Stimulated activated CD4-positive, alpha-beta T cell treated with anti-CD3 and anti-CD28 coated beads, Interleukin-2, amount 100 ng/mL, for 4 hours (primary cell): Measurements from ENCODE around the gene DNAJB14.
"Not testable (repeated sequence)": the region's sequence is repeated elsewhere in the genome, so short reads cannot be mapped to it uniquely, and the experiment has no call there.

ENCODE experiments used
- DNase-seq: peaks from one replicate; pipeline ENCODE4 v3.0.0-alpha.2; 2020; ENCODE audit warnings: low read depth

Gene DNAJB14

GRCh38 chr4:99946356-99947189 is at the start of gene DNAJB14:
Gene DNAJB14 (minus strand): TSS chr4:99946618. CDS start chr4:99946571, 47 bp downstream.
- DNase-seq: peak; percentile 65

- no peak for DNase-seq
Measured at GRCh38 chr4:99991741-99992140, 45.3 kb upstream of the DNAJB14 start.

- no peak for DNase-seq
Measured at GRCh38 chr4:99987681-99988080, 41.3 kb upstream of the DNAJB14 start.

- no peak for DNase-seq
Measured at GRCh38 chr4:99986792-99987191, 40.4 kb upstream of the DNAJB14 start.

- no peak for DNase-seq
Measured at GRCh38 chr4:99983289-99983943, 37.0 kb upstream of the DNAJB14 start.

- DNase-seq: no peak
Measured at GRCh38 chr4:99979872-99980271, 33.5 kb upstream of the DNAJB14 start.

GRCh38 chr4:99971453-99972111 is 25.2 kb upstream of the DNAJB14 start:
- DNase-seq: no peak

- DNase-seq: no peak
Measured at GRCh38 chr4:99968330-99968729, 21.9 kb upstream of the DNAJB14 start.

GRCh38 chr4:99966692-99967091 is 20.3 kb upstream of the DNAJB14 start:
- no peak for DNase-seq

- no peak for DNase-seq
Measured at GRCh38 chr4:99965674-99966350, 19.4 kb upstream of the DNAJB14 start.

GRCh38 chr4:99965173-99965572 is 18.8 kb upstream of the DNAJB14 start:
- DNase-seq: no peak

GRCh38 chr4:99961711-99962110 is 15.3 kb upstream of the DNAJB14 start:
- no peak for DNase-seq

- DNase-seq: no peak
Measured at GRCh38 chr4:99960648-99961047, 14.2 kb upstream of the DNAJB14 start.

- DNase-seq: not testable (repeated sequence)
Measured at GRCh38 chr4:99958207-99958606, 11.8 kb upstream of the DNAJB14 start.

GRCh38 chr4:99950913-99951254 is 4.5 kb upstream of the DNAJB14 start:
- DNase-seq: no peak

- peak; percentile 97 for DNase-seq
Measured at GRCh38 chr4:99949999-99950912, 3.8 kb upstream of the DNAJB14 start, which contains the start of gene H2AZ1. Gene H2AZ1 (minus strand): TSS chr4:99950275. CDS start chr4:99950170, 105 bp downstream.

GRCh38 chr4:99949034-99949998 is 2.9 kb upstream of the DNAJB14 start:
- peak; percentile 84 for DNase-seq

GRCh38 chr4:99947608-99948007 is 1.2 kb upstream of the DNAJB14 start:
- no peak for DNase-seq

GRCh38 chr4:99947190-99947578 is 766 bp upstream of the DNAJB14 start:
- no peak for DNase-seq

- DNase-seq: no peak
Measured at GRCh38 chr4:99945718-99946355, 581 bp downstream of the DNAJB14 start.
